ENCODE data around the gene MGAT5.

Gene MGAT5

DNA sequence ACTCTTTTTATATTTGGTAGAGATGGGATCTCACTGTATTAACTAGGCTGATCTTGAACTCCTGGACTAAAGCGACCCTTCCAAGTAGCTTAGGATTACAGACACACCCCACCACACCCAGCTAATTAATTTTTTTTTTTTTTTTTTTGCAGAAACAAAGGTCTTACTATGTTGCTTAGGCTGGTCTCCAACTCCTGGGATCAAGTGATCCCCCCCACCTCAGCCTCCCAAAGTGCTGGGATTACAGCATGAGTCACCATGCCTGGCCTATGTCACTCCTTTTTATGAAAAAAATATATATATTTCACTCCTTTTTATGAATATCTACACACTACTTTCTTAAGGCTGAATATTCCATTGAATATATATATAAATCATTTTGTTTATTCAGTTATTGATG lies 162.8 kb downstream of the MGAT5 start:
- Histone ChIP-seq H3K36me3 (ENCODE audit: control insufficient read depth in 1 of 2, insufficient read depth in 2 of 2, low read length in 2 of 2) (peaks cover 0 to 11% of the 10 kb centered on the region in 2 donors), H3K27me3 (ENCODE audit: control insufficient read depth in 1 of 2, insufficient read depth in 2 of 2, low read length in 2 of 2) (no peaks in the 10 kb centered on the region), H3K4me3 (ENCODE audit: low read depth in 1 of 2, low read length in 2 of 2) (no peak overlapping the region), H3K4me1 (ENCODE audit: control insufficient read depth in 1 of 2, insufficient read depth in 2 of 2, low read length in 2 of 2) (peaks cover 6 to 17% of the 10 kb centered on the region in 2 donors), H3K9ac (ENCODE audit: low read depth in 1 of 2, low read length in 2 of 2) (no peak overlapping the region), H3K9me3 (ENCODE audit: control insufficient read depth in 1 of 2, low read length in 2 of 2) (no peaks in the 10 kb centered on the region), H3K27ac (ENCODE audit: low read depth, low read length) (no peak overlapping the region)

DNA sequence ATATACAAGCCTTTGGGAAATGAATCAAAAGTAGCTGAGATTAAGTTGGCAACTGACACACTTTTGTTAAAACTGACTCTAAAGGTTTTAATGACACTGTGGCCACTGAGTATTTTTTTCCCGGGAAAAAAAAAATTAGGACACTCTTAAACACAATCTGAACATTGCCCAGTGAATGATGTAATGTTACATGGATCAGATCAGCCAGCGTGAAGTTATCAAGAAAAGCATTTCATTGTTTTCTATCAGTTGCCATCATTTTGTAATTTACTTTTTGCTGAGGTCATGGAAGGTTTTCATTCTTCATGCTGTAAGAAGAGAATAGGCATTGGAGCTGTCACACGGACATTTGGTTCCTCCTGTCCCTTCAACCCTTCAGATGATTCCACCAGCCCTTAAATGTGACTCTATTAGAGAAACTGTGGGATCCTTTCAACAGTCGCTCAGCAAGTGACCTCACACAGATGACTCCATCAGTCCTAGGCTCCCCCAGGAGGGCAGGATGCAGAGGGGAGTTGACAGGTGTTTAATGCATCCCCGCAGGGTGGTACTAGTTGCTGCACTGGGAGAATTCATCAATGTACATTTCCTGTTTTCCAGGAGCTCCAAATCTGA lies 164.2 kb downstream of the MGAT5 start:
- peaks cover 2 to 12% of the 10 kb centered on the region in 2 donors for H3K36me3 ChIP-seq (ENCODE audit: control insufficient read depth in 1 of 2, insufficient read depth in 2 of 2, low read length in 2 of 2)
- H3K9ac ChIP-seq (ENCODE audit: low read depth in 1 of 2, low read length in 2 of 2): no peak overlapping the region
- peaks cover 0 to 11% of the 10 kb centered on the region in 2 donors for H3K4me1 ChIP-seq (ENCODE audit: control insufficient read depth in 1 of 2, insufficient read depth in 2 of 2, low read length in 2 of 2)
- no peak overlapping the region for H3K4me3 ChIP-seq (ENCODE audit: low read depth in 1 of 2, low read length in 2 of 2)
- no peaks in the 10 kb centered on the region for H3K9me3 ChIP-seq (ENCODE audit: control insufficient read depth in 1 of 2, low read length in 2 of 2)
- H3K27me3 ChIP-seq (ENCODE audit: control insufficient read depth in 1 of 2, insufficient read depth in 2 of 2, low read length in 2 of 2): no peaks in the 10 kb centered on the region
- H3K27ac ChIP-seq (ENCODE audit: low read depth, low read length): no peak overlapping the region

DNA sequence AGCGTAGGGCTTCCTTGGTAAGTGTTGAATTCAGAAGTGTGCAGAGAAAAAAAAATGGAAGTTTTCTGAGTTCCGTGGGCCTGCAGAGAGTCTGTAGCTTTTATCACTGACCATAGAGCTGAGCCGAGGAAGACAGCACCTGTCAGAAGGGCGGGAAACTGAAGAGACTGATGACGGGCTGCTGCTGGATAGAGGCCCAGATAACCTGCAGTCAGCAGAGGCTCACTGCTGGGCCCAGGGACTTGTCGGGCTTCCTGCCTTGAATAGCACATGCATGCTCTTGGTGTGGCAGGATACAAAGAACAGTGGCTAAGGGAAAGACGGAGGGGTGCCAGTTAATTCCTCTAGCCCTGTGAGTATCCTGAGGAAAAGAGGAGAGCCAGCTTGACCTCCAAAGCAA lies 166.4 kb downstream of the MGAT5 start:
- Histone ChIP-seq H3K27me3 (ENCODE audit: control insufficient read depth in 1 of 2, insufficient read depth in 2 of 2, low read length in 2 of 2) (no peaks in the 10 kb centered on the region), H3K27ac (ENCODE audit: low read depth, low read length) (no peak overlapping the region), H3K4me3 (ENCODE audit: low read depth in 1 of 2, low read length in 2 of 2) (no peak overlapping the region), H3K4me1 (ENCODE audit: control insufficient read depth in 1 of 2, insufficient read depth in 2 of 2, low read length in 2 of 2) (peaks cover 0 to 6% of the 10 kb centered on the region in 2 donors), H3K36me3 (ENCODE audit: control insufficient read depth in 1 of 2, insufficient read depth in 2 of 2, low read length in 2 of 2) (peaks cover 10 to 26% of the 10 kb centered on the region in 2 donors), H3K9me3 (ENCODE audit: control insufficient read depth in 1 of 2, low read length in 2 of 2) (no peaks in the 10 kb centered on the region), H3K9ac (ENCODE audit: low read depth in 1 of 2, low read length in 2 of 2) (no peak overlapping the region)

DNA sequence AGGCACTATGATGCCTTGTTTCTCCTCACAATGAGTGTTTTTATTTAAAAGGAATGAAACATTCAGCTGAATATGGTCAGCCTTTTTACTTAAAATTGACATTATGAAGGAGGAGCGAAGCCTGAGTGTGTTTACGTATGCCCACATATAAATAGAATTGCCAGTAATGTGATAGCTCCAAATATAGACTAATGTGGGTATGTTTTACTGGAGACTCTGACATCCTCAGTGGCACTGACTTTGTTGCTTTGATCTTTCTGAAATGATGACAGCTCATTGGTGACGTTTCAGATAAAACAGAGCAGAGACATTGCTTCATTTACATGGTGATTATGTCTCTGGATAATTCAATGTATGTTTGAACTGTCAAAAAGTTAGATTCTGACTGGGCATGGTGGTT lies 167.0 kb downstream of the MGAT5 start:
- Histone ChIP-seq H3K4me3 (ENCODE audit: low read depth in 1 of 2, low read length in 2 of 2) (no peak overlapping the region), H3K27ac (ENCODE audit: low read depth, low read length) (no peak overlapping the region), H3K36me3 (ENCODE audit: control insufficient read depth in 1 of 2, insufficient read depth in 2 of 2, low read length in 2 of 2) (peaks cover 10 to 27% of the 10 kb centered on the region in 2 donors), H3K4me1 (ENCODE audit: control insufficient read depth in 1 of 2, insufficient read depth in 2 of 2, low read length in 2 of 2) (peaks cover 0 to 6% of the 10 kb centered on the region in 2 donors), H3K9me3 (ENCODE audit: control insufficient read depth in 1 of 2, low read length in 2 of 2) (no peaks in the 10 kb centered on the region), H3K27me3 (ENCODE audit: control insufficient read depth in 1 of 2, insufficient read depth in 2 of 2, low read length in 2 of 2) (no peaks in the 10 kb centered on the region), H3K9ac (ENCODE audit: low read depth in 1 of 2, low read length in 2 of 2) (no peak overlapping the region)

- Histone ChIP-seq H3K9ac (ENCODE audit: low read depth in 1 of 2, low read length in 2 of 2) (no peak overlapping the region), H3K9me3 (ENCODE audit: control insufficient read depth in 1 of 2, low read length in 2 of 2) (no peaks in the 10 kb centered on the region), H3K27ac (ENCODE audit: low read depth, low read length) (no peak overlapping the region), H3K4me1 (ENCODE audit: control insufficient read depth in 1 of 2, insufficient read depth in 2 of 2, low read length in 2 of 2) (peaks cover 0 to 6% of the 10 kb centered on the region in 2 donors), H3K27me3 (ENCODE audit: control insufficient read depth in 1 of 2, insufficient read depth in 2 of 2, low read length in 2 of 2) (no peaks in the 10 kb centered on the region), H3K4me3 (ENCODE audit: low read depth in 1 of 2, low read length in 2 of 2) (no peak overlapping the region), H3K36me3 (ENCODE audit: control insufficient read depth in 1 of 2, insufficient read depth in 2 of 2, low read length in 2 of 2) (peaks cover 10 to 34% of the 10 kb centered on the region in 2 donors)
Observed at GRCh38 chr2:134421556-134422328, 167.9 kb downstream of the MGAT5 start.

DNA sequence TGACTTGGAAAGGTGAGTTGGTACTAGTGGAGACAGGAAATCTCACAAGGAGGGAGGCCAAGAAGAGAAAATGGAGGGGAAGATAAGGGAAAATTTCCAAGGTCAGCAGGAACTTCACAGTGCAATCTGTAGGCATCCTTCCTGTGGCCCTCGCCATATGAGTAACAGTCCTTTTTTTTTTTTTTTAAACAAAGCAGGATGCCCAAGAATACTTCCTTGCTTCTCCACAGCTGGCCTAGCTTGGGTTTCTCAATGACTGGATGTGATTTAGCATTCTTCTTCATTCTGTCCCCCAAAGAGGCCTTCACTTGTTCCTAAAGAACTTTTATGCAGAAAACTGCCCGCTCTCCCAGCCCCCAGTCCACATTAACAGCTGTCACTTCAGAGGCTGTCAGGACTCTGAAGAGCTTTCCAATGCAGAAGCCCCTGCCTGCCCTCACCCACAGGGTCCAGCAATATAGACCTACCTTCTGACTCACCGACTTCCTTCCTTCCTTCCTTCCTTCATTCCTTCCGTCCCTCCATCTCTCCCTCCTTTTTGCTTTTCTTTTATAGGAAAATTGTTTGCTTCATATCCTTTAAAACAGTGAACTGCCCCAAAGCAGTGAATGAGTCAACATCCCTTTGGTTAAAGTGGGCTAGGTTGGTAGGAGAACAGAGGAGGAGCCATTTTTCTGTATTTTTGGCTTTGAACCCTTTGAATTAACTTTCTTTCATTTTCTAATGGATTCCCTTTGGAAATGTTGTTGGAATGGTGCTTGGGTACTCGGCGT lies 172.0 kb downstream of the MGAT5 start:
- Histone ChIP-seq H3K9ac (ENCODE audit: low read depth in 1 of 2, low read length in 2 of 2) (no peak overlapping the region), H3K27ac (ENCODE audit: low read depth, low read length) (no peak overlapping the region), H3K4me1 (ENCODE audit: control insufficient read depth in 1 of 2, insufficient read depth in 2 of 2, low read length in 2 of 2) (no peaks in the 10 kb centered on the region), H3K9me3 (ENCODE audit: control insufficient read depth in 1 of 2, low read length in 2 of 2) (no peaks in the 10 kb centered on the region), H3K36me3 (ENCODE audit: control insufficient read depth in 1 of 2, insufficient read depth in 2 of 2, low read length in 2 of 2) (peaks cover 26 to 73% of the 10 kb centered on the region in 2 donors), H3K27me3 (ENCODE audit: control insufficient read depth in 1 of 2, insufficient read depth in 2 of 2, low read length in 2 of 2) (no peaks in the 10 kb centered on the region), H3K4me3 (ENCODE audit: low read depth in 1 of 2, low read length in 2 of 2) (no peak overlapping the region)

DNA sequence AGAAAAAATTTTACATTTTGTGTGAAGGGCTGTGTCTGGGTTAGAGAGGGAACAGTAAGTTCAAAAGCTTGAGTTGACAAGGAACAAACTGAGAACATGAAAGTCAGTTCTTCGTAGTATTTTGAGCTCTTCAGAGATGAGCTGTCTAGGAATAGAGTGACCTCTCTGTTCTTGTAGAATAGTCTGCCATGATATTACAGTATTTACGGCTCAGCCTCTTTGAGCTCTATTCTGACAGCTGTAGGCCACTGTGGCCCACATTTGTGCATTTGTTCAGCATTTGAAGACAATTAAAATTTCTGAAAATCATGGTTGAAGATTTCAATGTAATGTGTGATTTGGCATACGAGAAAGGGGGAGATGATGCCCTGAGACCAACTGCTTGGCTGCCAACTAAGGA lies 172.8 kb downstream of the MGAT5 start:
- Histone ChIP-seq H3K9me3 (ENCODE audit: control insufficient read depth in 1 of 2, low read length in 2 of 2) (no peaks in the 10 kb centered on the region), H3K9ac (ENCODE audit: low read depth in 1 of 2, low read length in 2 of 2) (no peak overlapping the region), H3K27me3 (ENCODE audit: control insufficient read depth in 1 of 2, insufficient read depth in 2 of 2, low read length in 2 of 2) (no peaks in the 10 kb centered on the region), H3K27ac (ENCODE audit: low read depth, low read length) (no peak overlapping the region), H3K36me3 (ENCODE audit: control insufficient read depth in 1 of 2, insufficient read depth in 2 of 2, low read length in 2 of 2) (peaks cover 28 to 79% of the 10 kb centered on the region in 2 donors), H3K4me1 (ENCODE audit: control insufficient read depth in 1 of 2, insufficient read depth in 2 of 2, low read length in 2 of 2) (peaks cover 3% of the 10 kb centered on the region in 2 donors), H3K4me3 (ENCODE audit: low read depth in 1 of 2, low read length in 2 of 2) (no peak overlapping the region)

DNA sequence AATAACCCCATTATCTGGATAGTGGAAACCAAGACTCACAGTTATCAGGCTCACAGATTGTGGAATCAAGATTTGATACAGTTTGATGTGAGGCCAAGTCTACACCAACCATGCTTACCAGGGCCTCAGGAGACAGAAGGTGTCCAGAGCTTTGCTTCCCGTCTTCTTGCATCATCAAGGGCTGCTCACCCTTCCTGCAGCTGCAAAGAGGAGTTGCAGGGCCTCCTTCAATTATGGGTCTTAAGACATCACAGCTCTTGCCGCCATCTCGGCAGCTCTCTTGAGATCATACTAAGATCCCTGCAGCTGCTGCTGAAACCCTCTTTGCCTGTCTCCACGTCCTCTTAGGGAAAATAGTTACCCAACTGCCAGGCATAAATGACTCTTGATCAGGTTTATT lies 176.0 kb downstream of the MGAT5 start:
- no peaks in the 10 kb centered on the region for H3K27me3 ChIP-seq (ENCODE audit: control insufficient read depth in 1 of 2, insufficient read depth in 2 of 2, low read length in 2 of 2)
- H3K36me3 ChIP-seq (ENCODE audit: control insufficient read depth in 1 of 2, insufficient read depth in 2 of 2, low read length in 2 of 2): peaks cover 23 to 75% of the 10 kb centered on the region in 2 donors
- H3K27ac ChIP-seq (ENCODE audit: low read depth, low read length): no peak overlapping the region
- no peak overlapping the region for H3K4me3 ChIP-seq (ENCODE audit: low read depth in 1 of 2, low read length in 2 of 2)
- peaks cover 7 to 21% of the 10 kb centered on the region in 2 donors for H3K4me1 ChIP-seq (ENCODE audit: control insufficient read depth in 1 of 2, insufficient read depth in 2 of 2, low read length in 2 of 2)
- H3K9ac ChIP-seq (ENCODE audit: low read depth in 1 of 2, low read length in 2 of 2): no peak overlapping the region
- no peaks in the 10 kb centered on the region for H3K9me3 ChIP-seq (ENCODE audit: control insufficient read depth in 1 of 2, low read length in 2 of 2)

- H3K4me1 ChIP-seq (ENCODE audit: control insufficient read depth in 1 of 2, insufficient read depth in 2 of 2, low read length in 2 of 2): peaks cover 7 to 21% of the 10 kb centered on the region in 2 donors
- no peak overlapping the region for H3K4me3 ChIP-seq (ENCODE audit: low read depth in 1 of 2, low read length in 2 of 2)
- H3K9me3 ChIP-seq (ENCODE audit: control insufficient read depth in 1 of 2, low read length in 2 of 2): no peaks in the 10 kb centered on the region
- no peak overlapping the region for H3K27ac ChIP-seq (ENCODE audit: low read depth, low read length)
- H3K36me3 ChIP-seq (ENCODE audit: control insufficient read depth in 1 of 2, insufficient read depth in 2 of 2, low read length in 2 of 2): peaks cover 32 to 82% of the 10 kb centered on the region in 2 donors
- no peak overlapping the region for H3K9ac ChIP-seq (ENCODE audit: low read depth in 1 of 2, low read length in 2 of 2)
- no peaks in the 10 kb centered on the region for H3K27me3 ChIP-seq (ENCODE audit: control insufficient read depth in 1 of 2, insufficient read depth in 2 of 2, low read length in 2 of 2)
Observed at GRCh38 chr2:134431838-134432434, 178.1 kb downstream of the MGAT5 start.

Measured in duodenal mucosa (tissue), 2 donors.